WTC11 (cell line): ENCODE measurements around the gene HYAL2. TPM values are rescaled to one million over a fixed set of nuclear protein-coding genes. Genes with fewer than 3 reads are reported as not detected.

Experiments used
- ATAC-seq: fragments of 200-7000 bp; cut with Tn5 transposase; 2 replicates; pipeline ENCODE4 v1.10.0; 2021; ENCODE audit warnings: mild to moderate bottlenecking, moderate library complexity
- CTCF ChIA-PET: fragments of 300-600 bp; sonication (Branson Sonifier 250); formaldehyde crosslinking; loops from one replicate; lab custom pipeline; 2021; ENCODE audit warnings: antibody characterized with exemption; lab: Charles Lee
- POLR2A ChIA-PET: fragments of 350-600 bp; sonication (Branson Sonifier 250); formaldehyde crosslinking; loops from one replicate; lab custom pipeline; 2021; ENCODE audit warnings: antibody characterized with exemption; lab: Charles Lee
- DNase-seq: peaks from one replicate; pipeline ENCODE4 v3.0.0; 2021; ENCODE audit warnings: low spot score
- H3K27ac Mint-ChIP-seq: 2 replicates; pipeline ENCODE4 v1.8.0; 2021; ENCODE audit warnings: mixed read lengths
- H3K27me3 Mint-ChIP-seq: 2 replicates; pipeline ENCODE4 v1.8.0; 2021; ENCODE audit warnings: low read depth, mild to moderate bottlenecking, moderate library complexity, mixed read lengths
- H3K36me3 Mint-ChIP-seq: 2 replicates; pipeline ENCODE4 v1.8.0; 2021; ENCODE audit warnings: mixed read lengths
- H3K4me1 Mint-ChIP-seq: 2 replicates; pipeline ENCODE4 v1.8.0; 2022; ENCODE audit warnings: mixed read lengths
- H3K4me3 Mint-ChIP-seq: 2 replicates; pipeline ENCODE4 v1.8.0; 2021; ENCODE audit warnings: mild to moderate bottlenecking, moderate library complexity, mixed read lengths
- H3K9me3 Mint-ChIP-seq: 2 replicates; pipeline ENCODE4 v1.8.0; 2021; ENCODE audit warnings: mixed read lengths
- CREB1 ChIP-seq: sonication (generic); formaldehyde crosslinking; IDR thresholded peaks from 2 replicates; pipeline ENCODE4 v1.8.0; 2023; ENCODE audit warnings: mild to moderate bottlenecking, missing genetic modification reagents
- E2F1 ChIP-seq: sonication (generic); formaldehyde crosslinking; IDR thresholded peaks from 2 replicates; pipeline ENCODE4 v1.8.0; 2022; ENCODE audit warnings: mild to moderate bottlenecking, missing genetic modification reagents
- E2F5 ChIP-seq: sonication (generic); formaldehyde crosslinking; IDR thresholded peaks from 2 replicates; pipeline ENCODE4 v1.8.1; 2022; ENCODE audit warnings: mild to moderate bottlenecking, moderate library complexity, missing genetic modification reagents
- ELF4 ChIP-seq: sonication (generic); formaldehyde crosslinking; IDR thresholded peaks from 2 replicates; pipeline ENCODE4 v1.8.1; 2022; ENCODE audit warnings: low read depth, mild to moderate bottlenecking, moderate library complexity, missing genetic modification reagents
- FOXK1 ChIP-seq: sonication (generic); formaldehyde crosslinking; IDR thresholded peaks from 2 replicates; pipeline ENCODE4 v1.8.0; 2022; ENCODE audit warnings: mild to moderate bottlenecking, moderate library complexity, missing genetic modification reagents
- FOXP1 ChIP-seq: sonication (generic); formaldehyde crosslinking; IDR thresholded peaks from 2 replicates; pipeline ENCODE4 v1.8.0; 2022; ENCODE audit warnings: missing genetic modification reagents, mild to moderate bottlenecking, moderate library complexity, borderline replicate concordance
- GRHL2 ChIP-seq: fragments of 250-450 bp; sonication (Bioruptor Pico); IDR thresholded peaks from 2 replicates; pipeline ENCODE4 v1.8.0; 2022; ENCODE audit warnings: mild to moderate bottlenecking, moderate library complexity; ENCODE audit not compliant: insufficient replicate concordance, severe bottlenecking
- GTF2I ChIP-seq: fragments of 250-450 bp; sonication (Bioruptor Pico); conservative IDR thresholded peaks from 2 replicates; pipeline ENCODE4 v1.4.0; 2021; ENCODE audit warnings: mild to moderate bottlenecking
- IRF1 ChIP-seq: sonication (generic); formaldehyde crosslinking; IDR thresholded peaks from 2 replicates; pipeline ENCODE4 v1.8.0; 2023; ENCODE audit warnings: missing genetic modification reagents
- NR1H2 ChIP-seq: sonication (generic); formaldehyde crosslinking; IDR thresholded peaks from 2 replicates; pipeline ENCODE4 v1.9.0; 2021; ENCODE audit warnings: mild to moderate bottlenecking, moderate library complexity, missing genetic modification reagents
- TEAD1 ChIP-seq: sonication (generic); formaldehyde crosslinking; IDR thresholded peaks from 2 replicates; pipeline ENCODE4 v1.8.0; 2022; ENCODE audit warnings: mild to moderate bottlenecking, missing genetic modification reagents
- ZNF138 ChIP-seq: sonication (generic); formaldehyde crosslinking; conservative IDR thresholded peaks from 2 replicates; pipeline ENCODE4 v1.8.1; 2022; ENCODE audit warnings: mild to moderate bottlenecking, moderate library complexity, missing genetic modification reagents
- ZNF232 ChIP-seq: sonication (generic); formaldehyde crosslinking; IDR thresholded peaks from 2 replicates; pipeline ENCODE4 v1.8.0; 2022; ENCODE audit warnings: mild to moderate bottlenecking, missing genetic modification reagents
- ZNF423 ChIP-seq: fragments of 250-450 bp; sonication (Bioruptor Pico); IDR thresholded peaks from 2 replicates; pipeline ENCODE4 v2.1.2; 2022; ENCODE audit warnings: mild to moderate bottlenecking, moderate library complexity
- ZNF532 ChIP-seq: fragments of 250-450 bp; sonication (Bioruptor Pico); IDR thresholded peaks from 2 replicates; pipeline ENCODE4 v1.9.0; 2021; ENCODE audit warnings: mild to moderate bottlenecking, borderline replicate concordance
- total RNA-seq: library from RNA; stranded (reverse); gene quantifications from 3 replicates; pipeline ENCODE4 v1.2.3, GENCODE V29; 2021
- TF ChIP-seq, protein P1 (sequence below): sonication (generic); formaldehyde crosslinking; IDR thresholded peaks from 2 replicates; pipeline ENCODE4 v1.8.1; 2022; ENCODE audit warnings: mild to moderate bottlenecking, missing genetic modification reagents, moderate library complexity, borderline replicate concordance

Gene HYAL2
- total RNA-seq, 1 experiment from 2014 or later = 58.0 TPM

GRCh38 chr3:50331364-50331907, 8.9 kb upstream of the HYAL2 start:
- CTCF ChIA-PET = interaction anchor here (0.8 kb wide), 1 partner anchor 15 kb away, joined by 6 read pairs; no protein-coding TSS in a partner anchor
- H3K36me3 Mint-ChIP-seq = peaks cover 24% of the 10 kb centered on the region
- no peak overlapping the region for H3K4me3 Mint-ChIP-seq
- TF ChIP-seq, protein P1, sequence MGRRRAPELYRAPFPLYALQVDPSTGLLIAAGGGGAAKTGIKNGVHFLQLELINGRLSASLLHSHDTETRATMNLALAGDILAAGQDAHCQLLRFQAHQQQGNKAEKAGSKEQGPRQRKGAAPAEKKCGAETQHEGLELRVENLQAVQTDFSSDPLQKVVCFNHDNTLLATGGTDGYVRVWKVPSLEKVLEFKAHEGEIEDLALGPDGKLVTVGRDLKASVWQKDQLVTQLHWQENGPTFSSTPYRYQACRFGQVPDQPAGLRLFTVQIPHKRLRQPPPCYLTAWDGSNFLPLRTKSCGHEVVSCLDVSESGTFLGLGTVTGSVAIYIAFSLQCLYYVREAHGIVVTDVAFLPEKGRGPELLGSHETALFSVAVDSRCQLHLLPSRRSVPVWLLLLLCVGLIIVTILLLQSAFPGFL = no peak
- no peak for TF ChIP-seq FOXP1 (CRISPR knock-in tag)
- TF ChIP-seq GRHL2 (CRISPR knock-in tag) = no peak
- no peak for TF ChIP-seq TEAD1
- TF ChIP-seq CREB1 (CRISPR knock-in tag) = no peak
- TF ChIP-seq NR1H2 (CRISPR knock-in tag) = no peak
- TF ChIP-seq FOXK1 = no peak
- no peak for TF ChIP-seq ZNF532 (CRISPR knock-in tag)
- no peak for TF ChIP-seq GTF2I (CRISPR knock-in tag)
- no peak for TF ChIP-seq ZNF232 (CRISPR knock-in tag)
- TF ChIP-seq ZNF138 (CRISPR knock-in tag) = no peak
- no peak for TF ChIP-seq ZNF423
- TF ChIP-seq E2F1 = no peak
- no peak for DNase-seq
- H3K27ac Mint-ChIP-seq = no peak overlapping the region
- POLR2A ChIA-PET = no interaction called here
- no peaks in the 10 kb centered on the region for H3K27me3 Mint-ChIP-seq
- H3K4me1 Mint-ChIP-seq = peaks cover 15% of the 10 kb centered on the region
- ATAC-seq = no peak
- no peaks in the 10 kb centered on the region for H3K9me3 Mint-ChIP-seq

- Mint-ChIP-seq H3K36me3 (peaks cover 28% of the 10 kb centered on the region), H3K4me1 (peaks cover 7% of the 10 kb centered on the region), H3K4me3 (no peak overlapping the region), H3K27me3 (no peaks in the 10 kb centered on the region), H3K9me3 (no peaks in the 10 kb centered on the region), H3K27ac (no peak overlapping the region)
- ChIA-PET CTCF (no interaction called here), POLR2A (no interaction called here)
- ATAC-seq = no peak
- no peak for DNase-seq
- no peak for TF ChIP-seq IRF1 (CRISPR knock-in tag)
- TF ChIP-seq E2F5 (CRISPR knock-in tag) = no peak
- no peak for TF ChIP-seq ELF4
Observed at GRCh38 chr3:50330330-50330729, 7.8 kb upstream of the HYAL2 start.
